GM12801 (cell line): Measurements from ENCODE around the gene NPAS3.

Experiments used
- TF ChIP-seq, protein P1 (sequence below): IDR thresholded peaks from one replicate; pipeline ENCODE4 v1.5.1; 2011; ENCODE audit warnings: control low read depth; ENCODE audit not compliant: insufficient read length; ENCODE audit errors: extremely low read depth

Gene NPAS3

DNA sequence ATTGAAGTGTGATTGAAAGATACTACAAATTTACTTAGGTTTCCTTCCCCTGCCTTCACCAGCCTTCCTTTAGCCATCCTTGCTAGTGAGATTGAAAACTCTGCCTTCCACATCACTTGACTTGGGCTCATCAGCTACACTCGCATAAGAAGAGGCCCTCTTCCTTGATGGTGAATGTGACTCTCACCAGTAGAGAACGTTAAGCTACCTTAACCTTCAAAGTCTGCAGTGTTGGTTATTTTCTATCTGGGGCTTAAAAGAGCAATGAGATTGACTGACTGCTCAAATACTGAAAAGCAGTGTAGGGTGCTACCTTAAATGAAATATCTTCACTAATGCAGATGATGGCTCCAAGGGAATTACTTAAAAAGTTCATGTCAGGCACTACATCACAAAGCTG, 740.3 kb downstream of the NPAS3 start:
- TF ChIP-seq, protein P1, sequence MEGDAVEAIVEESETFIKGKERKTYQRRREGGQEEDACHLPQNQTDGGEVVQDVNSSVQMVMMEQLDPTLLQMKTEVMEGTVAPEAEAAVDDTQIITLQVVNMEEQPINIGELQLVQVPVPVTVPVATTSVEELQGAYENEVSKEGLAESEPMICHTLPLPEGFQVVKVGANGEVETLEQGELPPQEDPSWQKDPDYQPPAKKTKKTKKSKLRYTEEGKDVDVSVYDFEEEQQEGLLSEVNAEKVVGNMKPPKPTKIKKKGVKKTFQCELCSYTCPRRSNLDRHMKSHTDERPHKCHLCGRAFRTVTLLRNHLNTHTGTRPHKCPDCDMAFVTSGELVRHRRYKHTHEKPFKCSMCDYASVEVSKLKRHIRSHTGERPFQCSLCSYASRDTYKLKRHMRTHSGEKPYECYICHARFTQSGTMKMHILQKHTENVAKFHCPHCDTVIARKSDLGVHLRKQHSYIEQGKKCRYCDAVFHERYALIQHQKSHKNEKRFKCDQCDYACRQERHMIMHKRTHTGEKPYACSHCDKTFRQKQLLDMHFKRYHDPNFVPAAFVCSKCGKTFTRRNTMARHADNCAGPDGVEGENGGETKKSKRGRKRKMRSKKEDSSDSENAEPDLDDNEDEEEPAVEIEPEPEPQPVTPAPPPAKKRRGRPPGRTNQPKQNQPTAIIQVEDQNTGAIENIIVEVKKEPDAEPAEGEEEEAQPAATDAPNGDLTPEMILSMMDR = no peak

DNA sequence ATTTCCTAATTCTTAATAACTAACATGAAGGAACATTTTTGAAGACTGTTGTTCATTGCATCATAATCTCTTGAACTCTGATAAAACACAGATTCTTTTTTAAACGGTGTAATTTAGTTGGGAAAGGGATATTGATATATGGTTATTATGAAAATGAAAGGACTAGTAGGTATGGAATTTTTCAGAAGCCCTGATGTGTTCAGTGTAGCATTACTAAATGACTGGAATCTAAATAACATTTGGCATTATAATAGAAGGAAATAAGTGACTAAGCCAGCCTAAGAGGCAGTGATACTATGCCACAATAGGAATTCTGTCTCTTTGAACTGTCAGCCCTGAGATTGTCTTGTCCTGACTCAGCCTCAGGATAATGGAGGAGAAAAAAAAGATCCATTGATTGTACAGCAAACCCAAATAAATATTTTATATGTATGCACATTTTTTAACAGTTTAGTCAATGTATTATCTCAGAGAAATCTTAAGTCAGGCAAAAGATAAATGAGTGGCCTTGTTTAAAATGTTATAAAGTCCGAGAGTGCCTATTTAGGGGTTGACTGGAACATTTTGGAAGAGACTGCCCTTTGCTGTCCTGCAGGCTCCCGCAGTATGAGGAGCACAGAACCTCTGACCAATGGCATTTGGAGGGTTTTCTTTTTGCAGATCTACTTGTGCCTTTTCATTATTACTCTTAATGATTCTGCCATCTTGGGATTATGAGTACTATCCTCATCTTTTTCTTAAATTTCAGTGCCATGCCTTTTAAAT, 741.0 kb downstream of the NPAS3 start:
- TF ChIP-seq, protein P1 = no peak

DNA sequence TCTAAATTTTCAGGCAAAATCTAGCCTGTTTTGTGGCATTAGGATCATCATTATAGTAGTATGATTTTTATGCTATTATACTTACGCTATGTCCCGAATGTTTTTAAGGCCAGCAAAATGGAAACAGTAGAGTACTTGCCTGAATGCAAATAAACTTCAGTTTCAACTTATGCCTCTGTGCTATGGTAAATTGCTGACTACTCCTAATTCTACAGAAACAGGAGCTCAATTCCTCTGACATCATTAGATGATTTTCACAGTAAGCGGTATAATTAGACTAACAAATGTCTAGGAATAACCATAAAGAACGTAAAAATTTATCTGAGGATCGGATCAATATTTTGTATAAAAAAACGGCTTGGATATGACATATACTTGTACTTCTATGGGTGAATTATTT, 742.2 kb downstream of the NPAS3 start:
- TF ChIP-seq, protein P1 = no peak

DNA sequence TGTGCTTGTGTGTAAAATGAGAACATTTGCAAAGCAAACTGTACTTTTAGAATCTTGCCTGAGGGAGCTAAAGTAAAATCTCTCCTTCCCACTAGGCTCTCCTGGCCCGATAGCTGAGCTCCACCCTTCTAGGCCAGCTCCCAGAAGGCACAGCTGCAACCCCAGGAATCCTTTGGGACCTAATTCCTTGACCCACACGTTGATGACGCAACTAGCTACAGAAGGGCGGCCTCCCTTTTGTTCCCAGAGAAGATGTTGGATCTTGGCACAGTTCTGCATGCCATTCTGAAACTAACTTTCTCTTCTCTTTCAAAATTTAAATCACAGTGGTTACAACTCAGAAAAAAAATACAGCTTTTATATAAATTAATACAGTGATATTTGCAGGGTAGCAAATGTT, 744.1 kb downstream of the NPAS3 start:
- TF ChIP-seq, protein P1 = no peak

DNA sequence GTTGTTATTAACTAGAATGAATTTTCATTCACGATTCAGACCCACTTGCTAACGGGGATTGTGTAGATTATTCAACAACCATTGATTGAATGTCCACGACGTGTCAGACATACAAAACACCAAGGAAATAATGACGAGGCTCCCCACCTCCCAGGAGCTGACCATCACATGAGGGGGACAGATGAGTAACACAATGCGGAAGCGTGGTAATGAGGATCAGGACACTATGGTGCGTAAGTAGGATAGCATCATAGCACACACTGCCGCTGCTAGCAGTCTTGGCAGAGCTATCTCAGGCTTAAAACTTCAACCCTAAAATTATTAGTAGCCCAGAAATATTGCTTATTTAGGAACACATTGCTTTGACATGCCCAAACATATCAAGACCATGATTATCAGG, 746.3 kb downstream of the NPAS3 start:
- TF ChIP-seq, protein P1 = no peak

- TF ChIP-seq, protein P1 = no peak
Observed at GRCh38 chr14:33685698-33686097, 747.0 kb downstream of the NPAS3 start.

GRCh38 chr14:33686218-33686617, 747.5 kb downstream of the NPAS3 start:
- TF ChIP-seq, protein P1 = no peak
